ENCODE results near the gene WDR33.
"Not testable (repeated sequence)": the region's sequence is repeated elsewhere in the genome, so short reads cannot be mapped to it uniquely, and the experiment has no call there.

WDR33 gene

DNA sequence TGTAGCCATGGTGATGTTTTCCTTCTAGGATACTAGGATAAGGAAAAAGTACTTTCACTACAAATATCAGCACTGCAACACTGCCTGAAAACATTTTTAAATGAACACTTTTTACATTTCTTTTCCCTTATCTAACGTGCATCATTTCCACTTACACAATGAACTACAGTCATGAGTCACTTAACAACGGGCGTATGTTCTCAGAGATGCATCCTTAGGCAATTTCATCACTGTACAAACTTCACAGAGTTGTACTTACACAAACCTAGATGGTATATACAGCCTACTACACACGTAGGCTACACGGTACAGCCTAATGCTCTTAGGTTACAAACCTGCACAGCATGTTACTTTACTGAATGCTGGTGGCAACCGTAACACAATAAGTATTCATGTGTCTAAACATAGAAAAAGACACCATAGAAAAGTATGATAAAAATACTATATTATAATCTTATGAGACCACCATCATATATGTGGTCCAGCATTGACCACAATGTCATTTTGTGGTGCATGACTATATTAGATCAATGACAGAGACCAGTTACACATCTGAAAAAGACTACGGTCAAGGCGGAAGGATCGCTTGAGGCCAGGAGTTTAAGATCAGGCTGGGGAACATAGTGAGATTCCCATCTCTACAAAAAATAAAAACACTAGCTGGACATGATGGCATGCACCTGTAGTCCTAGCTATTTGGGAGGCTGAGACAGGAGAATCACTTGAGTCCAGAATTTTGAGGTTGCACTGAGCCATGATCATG lies 39.8 kb downstream of the WDR33 start:
- no peak for TF ChIP-seq CTCF (IDR thresholded peaks at IDR 0.05; ENCODE audit: extremely low read depth, missing control alignments)
- no peak for DNase-seq (ENCODE audit: low spot score)

DNA sequence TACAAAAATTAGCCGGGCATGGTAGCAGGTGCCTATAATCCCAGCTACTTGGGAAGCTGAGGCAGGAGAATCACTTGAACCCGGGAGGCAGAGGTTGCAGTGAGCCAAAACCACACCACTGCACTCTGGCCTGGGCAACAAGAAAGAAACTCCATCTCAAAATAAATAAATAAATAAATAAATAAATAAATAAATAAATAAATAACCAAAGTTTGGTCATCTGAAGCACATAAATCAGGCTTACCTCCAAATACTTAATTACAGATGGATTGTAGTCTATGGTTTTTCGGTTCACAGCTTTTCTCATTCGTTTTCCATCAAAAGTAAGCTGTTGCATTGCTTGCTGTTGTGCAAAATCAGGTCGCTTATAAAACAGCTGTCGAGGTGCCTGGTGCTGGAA lies 40.4 kb downstream of the WDR33 start:
- DNase-seq (ENCODE audit: low spot score): not testable (repeated sequence)

DNA sequence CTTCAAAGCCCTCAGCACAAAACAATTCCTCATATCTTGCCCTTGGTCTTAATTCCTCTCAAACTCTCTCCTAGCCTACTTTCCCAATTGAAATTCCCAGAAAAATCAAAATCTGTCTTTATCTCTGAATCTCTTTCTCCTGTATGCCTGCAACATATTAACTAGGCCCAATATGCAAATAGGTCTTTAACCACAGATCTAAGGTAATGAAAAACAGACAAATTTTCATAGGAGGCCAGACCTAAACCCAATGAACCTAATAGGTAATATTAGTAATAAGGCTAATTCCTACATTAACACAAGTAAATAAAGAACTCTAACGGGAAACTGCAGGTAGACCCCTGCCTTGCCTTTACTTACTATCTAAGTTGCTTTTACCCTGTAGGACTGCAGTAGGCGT lies 41.4 kb downstream of the WDR33 start:
- no peak for DNase-seq (ENCODE audit: low spot score)
- TF ChIP-seq CTCF (IDR thresholded peaks at IDR 0.05; ENCODE audit: extremely low read depth, missing control alignments): no peak

DNA sequence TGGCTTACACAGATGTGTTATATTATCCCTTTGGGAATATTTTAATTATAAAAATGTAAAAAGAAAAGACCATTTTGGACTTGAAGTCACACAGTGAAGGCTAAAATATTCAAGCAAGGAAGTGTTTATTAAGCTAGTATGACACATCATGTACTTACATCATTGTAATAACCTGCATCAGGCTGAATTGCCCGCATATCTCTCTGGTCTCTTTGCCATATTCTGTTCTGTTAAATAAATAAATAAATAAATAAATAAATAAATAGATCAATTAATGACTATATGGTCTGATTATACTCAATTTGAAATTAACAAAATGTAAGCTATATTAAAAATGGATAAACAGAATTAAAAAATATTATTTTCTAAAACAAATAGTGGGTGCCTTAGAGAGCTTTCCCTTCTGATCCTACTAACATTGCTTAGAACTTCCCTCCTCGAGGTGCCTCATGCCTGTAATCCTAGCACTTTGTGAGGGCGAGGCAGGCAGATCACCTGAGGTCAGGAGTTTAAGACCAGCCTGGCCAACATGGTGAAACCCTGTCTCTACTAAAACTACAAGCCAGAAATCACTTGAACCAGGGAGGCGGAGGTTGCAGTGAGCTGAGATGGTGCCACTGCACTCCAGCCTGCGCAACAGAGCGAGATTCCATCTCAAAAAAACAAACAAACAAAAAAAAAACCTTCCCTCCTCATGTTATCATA lies 42.0 kb downstream of the WDR33 start:
- TF ChIP-seq CTCF (IDR thresholded peaks at IDR 0.05; ENCODE audit: extremely low read depth, missing control alignments): no peak
- DNase-seq (ENCODE audit: low spot score): no peak

DNA sequence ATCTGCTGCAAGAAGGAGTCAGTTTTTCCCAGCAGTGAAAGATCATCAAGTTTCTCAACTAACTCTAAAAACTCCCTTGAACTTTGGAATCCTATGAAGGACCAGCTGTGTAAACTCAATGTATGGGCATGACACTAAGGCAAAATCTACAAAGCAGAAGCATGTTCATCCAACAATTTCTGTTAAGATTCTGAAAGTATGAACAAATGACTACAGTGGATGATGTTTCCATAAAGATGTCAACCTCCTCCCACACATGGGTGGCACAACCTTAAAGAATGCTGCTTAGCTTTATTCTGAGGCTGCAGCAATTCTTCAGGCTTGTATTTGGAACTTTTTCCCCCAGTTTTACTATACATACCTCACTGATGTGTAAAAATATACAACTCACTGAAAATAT lies 47.2 kb downstream of the WDR33 start:
- no peak for TF ChIP-seq CTCF (IDR thresholded peaks at IDR 0.05; ENCODE audit: extremely low read depth, missing control alignments)
- no peak for DNase-seq (ENCODE audit: low spot score)

- no peak for TF ChIP-seq CTCF (IDR thresholded peaks at IDR 0.05; ENCODE audit: extremely low read depth, missing control alignments)
- DNase-seq (ENCODE audit: low spot score): no peak
These were observed 48.1 kb downstream of the WDR33 start for GRCh38 chr2:127762846-127763245.

DNA sequence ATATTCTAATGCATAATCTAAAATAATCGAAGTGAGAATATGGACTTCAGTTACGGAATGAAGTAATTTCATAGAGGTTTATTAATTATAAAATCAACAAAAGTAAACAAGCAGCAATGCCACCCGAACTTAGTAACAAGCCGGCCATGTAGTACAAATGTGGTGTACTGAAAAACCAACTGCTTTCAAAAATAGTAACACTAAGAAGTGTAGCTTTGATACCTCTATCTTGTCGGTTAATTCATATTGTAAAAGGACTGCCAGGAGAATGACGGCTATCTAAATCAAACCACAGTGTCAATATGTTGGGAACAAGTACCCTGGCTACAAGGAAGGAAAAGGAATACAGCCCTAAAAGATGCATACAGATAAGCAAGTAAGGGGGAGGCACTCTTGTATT lies 48.5 kb downstream of the WDR33 start:
- no peak for TF ChIP-seq CTCF (IDR thresholded peaks at IDR 0.05; ENCODE audit: extremely low read depth, missing control alignments)

GRCh38 chr2:127759931-127760330 lies 51.0 kb downstream of the WDR33 start:
- TF ChIP-seq CTCF (IDR thresholded peaks at IDR 0.05; ENCODE audit: extremely low read depth, missing control alignments): no peak
- no peak for DNase-seq (ENCODE audit: low spot score)

More for the DNA sequence above, 48.5 kb downstream of the WDR33 start:
- no peak for DNase-seq (ENCODE audit: low spot score)
